Superior temporal gyrus (tissue), 1 donor: ENCODE measurements around the gene SEPTIN10.
A peak's percentile ranks its signal among the peaks of the same experiment; 100 is the strongest.
"Not testable (repeated sequence)": the region's sequence is repeated elsewhere in the genome, so short reads cannot be mapped to it uniquely, and the experiment has no call there.

Experiments
- DNase-seq: peaks from one replicate; pipeline ENCODE4 v3.0.0-alpha.2; 2016; ENCODE audit errors: extremely low spot score

SEPTIN10 gene

DNA sequence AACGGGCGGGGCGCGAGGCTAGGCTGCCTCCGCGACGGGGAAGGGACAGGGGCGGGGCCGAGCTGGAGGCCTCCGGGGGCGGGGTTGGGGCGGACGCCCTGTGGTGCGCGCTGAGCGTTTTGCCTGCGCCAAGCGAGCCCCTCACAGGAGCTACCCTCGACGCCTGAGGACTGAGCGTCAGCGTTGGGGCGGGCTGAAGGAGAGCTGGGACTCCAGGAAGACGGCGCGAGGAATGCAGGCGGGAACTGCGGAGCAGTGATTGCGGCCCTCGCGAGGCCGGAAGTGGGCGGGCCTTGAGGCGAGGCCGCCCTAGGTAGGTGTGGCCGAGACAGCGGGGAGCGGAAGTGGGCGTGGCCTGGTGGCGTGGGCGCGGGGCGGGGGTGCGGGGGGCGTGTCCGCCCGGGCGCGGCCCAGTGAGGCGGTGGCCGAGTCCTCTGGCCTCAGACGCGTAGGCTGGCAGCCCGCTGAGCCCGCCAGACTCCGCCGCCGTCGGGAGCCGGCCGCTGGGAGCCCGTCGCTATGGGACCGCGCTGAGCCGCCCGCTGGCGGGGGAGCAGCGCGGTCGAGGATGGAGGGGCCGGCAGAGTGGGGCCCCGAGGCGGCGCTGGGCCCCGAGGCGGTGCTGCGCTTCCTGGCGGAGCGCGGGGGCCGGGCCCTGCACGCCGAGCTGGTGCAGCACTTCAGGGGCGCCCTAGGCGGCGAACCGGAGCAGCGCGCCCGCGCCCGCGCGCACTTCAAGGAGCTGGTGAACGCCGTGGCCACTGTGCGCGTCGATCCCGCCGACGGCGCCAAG lies at the start of gene SEPTIN10, which contains the start of gene SOWAHC:
TSS of gene SEPTIN10 (minus strand) at position 45 of the 793 bp plus-strand sequence. CDS start 139 bp downstream, outside the sequence.
TSS of gene SOWAHC (plus strand) at position 443 of the 793 bp plus-strand sequence. CDS start at position 569, 126 bp downstream.
- DNase-seq = peak; percentile 91

DNA sequence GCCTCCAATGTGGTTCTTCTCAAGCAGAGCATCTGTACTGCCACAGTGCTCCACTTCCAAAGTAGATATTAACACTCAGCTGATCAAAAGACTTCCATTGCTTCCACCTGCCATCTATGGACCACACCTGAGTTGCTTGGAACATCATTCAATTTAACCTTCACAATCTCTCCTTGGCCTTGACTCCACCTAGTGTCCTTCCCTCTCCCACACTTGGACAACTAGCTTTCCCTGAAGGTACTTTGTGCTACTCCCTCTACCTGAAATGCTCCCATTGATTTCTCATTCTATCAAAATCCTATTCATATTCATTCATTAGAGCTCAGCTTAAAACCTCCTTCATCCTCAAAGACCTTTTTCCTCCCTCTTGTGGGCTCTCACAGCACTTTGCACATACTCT lies 49.1 kb upstream of the SEPTIN10 start:
- DNase-seq = no peak

DNA sequence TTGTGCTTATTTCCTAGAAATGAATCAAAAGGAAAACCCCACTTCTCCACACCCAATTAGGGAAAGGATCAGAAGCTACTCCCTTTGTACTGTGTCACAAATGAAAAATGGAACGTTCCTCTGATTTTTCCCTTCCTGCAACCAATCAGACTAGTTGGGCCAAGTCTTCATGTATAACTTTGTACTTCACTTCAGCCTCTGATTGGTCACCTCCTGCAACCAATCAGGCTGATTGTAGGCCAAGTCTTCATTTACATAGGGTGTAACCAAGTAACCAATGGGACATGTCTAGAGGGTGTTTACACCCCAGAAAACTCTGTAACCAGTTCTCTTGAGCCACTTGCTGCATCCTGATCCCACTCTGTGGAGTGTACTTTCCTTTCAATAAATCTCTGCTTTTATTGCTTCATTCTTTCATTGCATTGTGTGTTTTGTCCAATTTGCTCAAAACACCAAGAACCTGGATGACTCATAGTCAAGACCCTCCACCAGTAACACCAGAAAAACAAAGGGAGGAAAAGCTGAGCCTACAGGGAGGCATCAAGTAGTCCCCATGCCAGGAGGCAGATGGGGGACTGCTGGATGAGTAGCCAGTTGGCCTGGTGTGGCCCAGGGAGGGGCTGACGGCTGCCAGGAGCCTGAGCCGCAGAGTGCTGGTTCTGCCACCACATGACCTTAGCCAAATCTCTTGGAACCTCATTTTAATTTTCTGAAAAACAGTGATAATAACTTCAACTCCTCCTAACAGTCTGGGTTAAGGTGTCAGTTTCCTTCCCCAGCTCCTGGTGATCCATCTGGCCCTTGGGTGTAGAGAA lies 46.5 kb upstream of the SEPTIN10 start:
- no peak for DNase-seq

DNA sequence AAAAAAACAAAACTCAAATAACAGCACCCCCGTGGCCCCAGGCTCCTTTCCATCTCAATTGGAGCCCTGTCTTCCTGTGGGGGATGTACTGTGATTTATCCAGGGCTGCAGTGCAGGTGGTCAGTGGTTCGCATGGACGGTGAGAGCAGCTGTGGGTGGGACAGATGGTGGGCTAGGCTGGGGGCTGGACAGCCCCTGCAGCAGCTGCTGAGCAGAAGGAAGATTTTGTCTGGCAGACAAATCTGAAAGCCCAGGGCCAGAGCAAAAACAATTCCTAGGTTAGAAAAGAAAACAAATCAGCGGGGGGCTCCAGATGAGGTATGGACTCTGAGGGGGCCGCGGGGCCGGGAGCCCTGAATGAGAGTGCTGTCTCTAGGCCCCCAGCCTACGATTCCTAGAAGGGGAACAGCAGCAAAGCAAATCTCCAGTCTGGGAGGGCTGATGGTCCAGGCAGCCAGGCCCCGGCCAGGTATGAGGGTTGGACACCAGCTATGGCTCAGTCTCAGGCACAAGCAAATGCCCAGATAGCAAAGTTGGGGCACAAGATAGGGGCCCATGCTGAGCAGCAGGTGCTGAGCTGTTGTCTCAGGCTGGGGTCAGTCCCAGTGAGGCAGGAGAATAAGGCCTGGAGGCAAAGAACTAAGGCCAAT lies 45.8 kb upstream of the SEPTIN10 start:
- no peak for DNase-seq

DNA sequence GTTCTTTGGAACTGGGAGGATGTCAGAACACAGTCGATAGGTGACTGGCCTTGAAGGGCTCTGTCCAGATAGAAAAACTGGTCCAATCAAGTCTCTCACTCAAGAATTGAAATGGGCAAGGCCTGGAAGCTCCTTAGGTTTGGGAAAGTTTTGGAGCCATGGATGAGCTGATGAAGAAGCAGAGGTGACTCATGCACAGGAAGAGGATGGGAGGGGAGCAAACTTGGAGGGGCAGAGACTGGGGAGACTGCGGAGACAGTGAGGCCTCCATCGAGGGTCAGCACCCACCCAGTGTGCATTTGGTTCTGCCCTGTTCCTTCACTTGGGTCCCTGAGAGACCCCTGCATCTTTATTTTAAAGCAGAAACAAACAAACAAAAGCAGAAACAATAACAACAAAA lies 41.5 kb upstream of the SEPTIN10 start:
- no peak for DNase-seq

DNA sequence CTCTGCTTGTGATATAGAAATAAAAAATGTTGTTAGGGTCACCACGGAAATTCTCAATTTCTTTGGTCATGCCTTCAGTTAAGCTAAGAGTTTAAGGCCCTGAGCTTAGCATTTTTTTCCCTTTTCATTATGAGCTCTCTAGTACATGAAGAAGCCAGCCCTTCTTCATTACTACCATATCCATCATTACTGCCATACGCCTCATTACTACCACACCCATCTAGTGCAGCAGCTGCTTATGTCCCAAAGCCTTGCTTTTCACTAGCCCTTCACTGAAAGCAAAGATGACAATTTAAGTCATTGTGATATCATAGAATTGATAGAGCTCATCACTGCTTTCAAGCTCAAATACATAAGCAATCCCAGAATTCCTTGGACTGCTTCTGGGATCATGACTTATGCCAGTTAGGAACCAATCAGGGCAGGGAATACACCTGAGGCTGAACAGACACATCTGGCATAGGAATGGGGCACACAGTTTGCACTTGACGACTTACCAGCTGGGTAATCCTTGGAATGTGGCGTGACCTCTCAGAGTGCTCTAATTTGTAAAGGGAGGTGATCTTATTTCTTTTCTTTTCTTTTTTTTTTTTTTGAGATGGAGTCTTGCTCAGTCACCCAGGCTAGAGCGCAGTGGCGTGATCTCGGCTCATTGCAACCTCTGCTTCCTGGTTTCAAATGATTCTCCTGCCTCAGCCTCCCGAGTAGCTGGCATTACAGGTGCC lies 40.7 kb upstream of the SEPTIN10 start:
- no peak for DNase-seq

DNA sequence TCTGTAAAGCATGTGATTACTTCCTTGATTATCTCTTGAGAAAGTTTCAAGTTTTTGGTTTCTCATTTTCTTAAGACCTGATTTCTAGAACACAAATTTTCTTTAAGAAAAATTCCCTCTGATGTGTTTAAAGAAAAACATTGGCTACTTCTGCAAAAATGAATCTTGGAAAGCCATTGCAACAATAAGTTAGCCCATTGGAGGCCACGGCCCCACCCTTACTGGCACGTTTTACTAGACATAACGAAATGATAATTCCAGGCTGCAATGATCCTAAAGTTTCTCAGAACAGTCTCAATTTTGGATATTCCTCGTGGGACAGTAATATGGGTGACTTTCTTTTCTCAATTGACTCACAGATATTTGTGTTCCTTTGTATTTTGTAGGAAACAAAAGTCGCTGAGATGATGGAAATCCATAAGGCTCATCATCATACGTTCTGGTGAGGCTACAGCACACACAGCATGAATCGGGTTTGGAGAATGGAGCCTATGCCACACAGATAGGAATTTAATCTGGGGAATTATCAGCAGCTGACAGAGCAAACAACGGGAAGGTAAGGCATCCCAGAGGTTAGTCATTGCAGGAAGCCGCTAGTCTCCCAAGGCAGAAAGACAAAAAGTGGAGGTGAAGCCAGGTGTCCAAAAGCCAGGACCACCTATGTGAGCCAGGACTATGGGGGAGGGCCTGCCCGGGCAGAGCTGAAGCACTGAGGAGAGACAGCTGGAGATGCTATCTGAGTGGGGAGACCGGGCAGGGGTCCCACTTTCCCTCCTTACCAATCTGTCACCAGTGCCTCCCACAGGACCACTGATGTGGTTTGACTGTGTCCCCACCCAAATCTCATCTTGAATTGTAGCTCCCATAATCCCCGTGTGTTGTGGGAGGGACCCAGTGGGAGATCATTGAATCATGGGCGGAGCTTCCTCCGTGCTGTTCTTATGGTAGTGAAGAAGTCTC lies 36.2 kb upstream of the SEPTIN10 start:
- DNase-seq = no peak

DNA sequence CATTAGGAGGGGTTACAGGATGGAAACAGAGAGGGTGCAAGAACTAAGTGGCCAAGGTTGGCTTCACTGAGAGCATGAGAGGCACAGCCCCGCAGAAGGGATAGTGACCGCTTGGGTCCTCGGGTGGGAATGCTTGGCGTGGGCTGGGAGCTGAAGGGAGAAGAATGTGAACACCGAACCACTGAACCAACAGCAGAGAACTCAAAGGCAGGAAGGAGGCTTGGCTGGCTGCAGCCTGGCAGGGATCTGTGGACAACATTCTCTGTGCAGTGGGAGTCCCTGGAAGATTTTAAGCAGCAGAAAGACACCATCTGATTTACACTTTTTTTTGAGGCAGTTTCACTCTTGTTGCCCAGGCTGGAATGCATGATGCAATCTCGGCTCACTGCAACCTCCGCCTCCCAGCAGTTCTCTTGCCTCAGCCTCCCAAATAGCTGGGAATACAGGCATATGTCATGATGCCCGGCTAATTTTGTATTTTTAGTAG lies 34.3 kb upstream of the SEPTIN10 start:
- no peak for DNase-seq

DNA sequence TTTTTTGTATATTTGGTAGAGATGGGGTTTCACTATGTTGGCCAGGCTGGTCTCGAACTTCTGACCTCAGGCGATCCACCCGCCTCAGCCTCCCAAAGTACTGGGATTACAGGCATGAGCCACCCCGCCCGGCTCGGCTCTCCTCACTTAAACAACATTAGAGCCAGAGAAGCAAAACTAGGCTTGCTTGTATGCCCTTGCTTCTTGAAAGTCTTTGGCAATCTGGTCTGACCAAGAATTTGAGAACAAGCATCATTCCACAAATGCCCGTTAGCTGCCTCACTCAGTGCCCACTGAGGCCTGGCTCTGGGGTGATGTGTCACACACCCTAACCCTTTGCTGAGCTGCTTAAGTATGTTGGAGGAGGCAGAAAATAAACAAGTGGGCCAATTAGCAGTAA lies 33.9 kb upstream of the SEPTIN10 start:
- no peak for DNase-seq

DNA sequence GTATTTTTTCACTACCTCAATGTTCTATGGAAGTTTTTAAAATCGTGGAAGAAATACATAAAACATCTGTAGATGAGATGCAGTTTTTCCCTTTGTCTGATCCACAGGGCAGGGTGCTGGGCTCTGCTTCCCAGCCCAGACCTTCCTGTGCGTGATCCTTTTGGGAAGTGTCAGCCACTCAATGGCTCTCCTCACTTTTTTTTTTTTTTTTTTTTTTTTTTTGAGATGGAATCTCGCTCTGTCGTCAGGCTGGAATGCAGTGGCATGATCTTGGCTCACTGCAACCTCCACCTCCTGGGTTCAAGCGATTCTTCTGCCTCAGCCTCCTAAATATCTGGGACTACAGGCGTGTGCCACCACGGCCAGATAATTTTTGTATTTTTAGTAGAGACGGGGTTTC lies 33.2 kb upstream of the SEPTIN10 start:
- no peak for DNase-seq

DNA sequence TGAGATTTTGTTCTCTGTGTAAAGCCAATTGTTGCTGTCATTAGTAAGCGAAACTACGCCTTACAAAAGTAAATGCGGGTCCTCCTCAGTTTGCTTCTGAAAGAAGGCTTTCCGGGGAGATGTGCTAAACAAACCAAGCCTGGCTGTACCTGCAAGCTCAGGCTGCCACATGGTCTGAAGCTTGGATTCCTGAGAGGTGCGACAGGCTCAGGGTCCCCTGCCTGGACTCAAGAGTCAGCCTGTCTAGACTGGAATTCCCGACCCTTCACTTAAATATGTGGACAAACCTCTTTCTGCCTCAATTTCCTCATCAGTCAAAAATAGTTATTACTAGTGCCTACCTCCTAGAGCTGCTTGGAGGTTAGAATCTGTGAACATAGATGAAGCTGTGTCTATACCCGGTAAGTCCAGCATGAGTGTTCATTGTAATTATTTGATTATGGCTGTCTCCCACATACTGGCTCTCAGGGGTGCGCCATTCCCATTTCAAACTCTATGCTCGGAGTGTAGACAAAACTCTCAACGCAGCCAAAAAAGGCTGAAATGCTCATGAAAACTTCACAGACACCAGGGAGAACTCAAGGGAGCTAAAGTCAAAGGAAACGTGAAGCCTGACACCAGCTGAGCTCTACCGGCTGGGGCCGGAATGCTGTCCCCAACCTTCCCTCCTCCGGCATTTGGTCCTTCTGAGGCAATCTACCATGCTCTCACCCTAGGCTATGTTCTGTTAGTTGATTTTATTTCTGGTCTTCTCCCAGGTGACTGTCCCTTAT lies 31.8 kb upstream of the SEPTIN10 start:
- no peak for DNase-seq

DNA sequence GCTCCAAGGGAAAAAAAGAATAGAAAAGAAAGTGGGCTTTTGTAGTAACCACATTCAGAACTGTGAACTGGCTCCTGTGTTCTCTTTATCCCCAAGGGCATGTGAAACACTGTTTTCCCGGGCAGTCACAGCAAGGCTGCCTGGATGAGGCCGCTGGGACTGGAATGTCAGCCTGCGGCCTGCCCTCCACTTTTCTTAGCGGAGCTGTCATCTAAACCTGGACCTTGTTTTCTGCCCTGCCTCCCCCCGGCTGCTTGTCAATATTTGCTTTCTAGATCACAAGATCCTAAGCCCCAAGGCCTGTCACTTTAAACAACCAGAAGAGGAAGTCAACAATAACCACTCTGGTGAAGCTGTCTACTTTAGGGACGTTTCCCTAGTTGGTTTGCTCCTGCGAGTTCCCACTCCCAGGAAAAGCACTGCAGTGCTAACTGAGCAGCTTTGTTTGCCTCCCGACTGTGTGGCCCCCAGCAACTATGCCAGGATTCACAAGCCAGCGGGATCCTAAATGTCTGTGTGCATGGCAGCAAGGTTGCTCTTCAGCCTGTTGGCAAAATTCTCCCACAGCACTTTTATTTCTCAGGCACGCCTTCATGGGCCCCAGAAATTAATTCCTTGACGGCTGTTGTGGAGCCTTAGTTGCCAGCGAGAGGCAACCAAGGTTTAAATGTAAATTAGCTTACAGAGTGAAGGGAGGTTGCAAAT lies 31.0 kb upstream of the SEPTIN10 start:
- peak; percentile 10 for DNase-seq

DNA sequence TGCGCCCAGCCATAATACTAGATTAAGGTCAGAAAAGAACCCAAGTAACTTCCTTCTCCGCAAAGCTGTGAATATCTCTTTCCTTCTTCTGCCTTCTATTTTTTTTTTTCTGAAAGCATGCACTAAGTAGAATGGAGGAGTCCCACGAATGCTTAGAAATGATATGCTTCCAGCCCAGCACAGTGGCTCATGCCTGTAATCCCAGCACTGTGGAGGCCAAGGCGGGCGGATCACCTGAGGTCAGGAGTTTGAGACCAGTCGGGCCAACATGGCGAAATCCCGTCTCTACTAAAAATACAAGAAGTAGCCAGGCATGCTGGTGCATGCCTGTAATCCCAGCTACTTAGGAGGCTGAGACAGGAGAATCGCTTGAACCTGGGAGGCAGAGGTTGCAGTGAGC lies 26.2 kb upstream of the SEPTIN10 start:
- not testable (repeated sequence) for DNase-seq

DNA sequence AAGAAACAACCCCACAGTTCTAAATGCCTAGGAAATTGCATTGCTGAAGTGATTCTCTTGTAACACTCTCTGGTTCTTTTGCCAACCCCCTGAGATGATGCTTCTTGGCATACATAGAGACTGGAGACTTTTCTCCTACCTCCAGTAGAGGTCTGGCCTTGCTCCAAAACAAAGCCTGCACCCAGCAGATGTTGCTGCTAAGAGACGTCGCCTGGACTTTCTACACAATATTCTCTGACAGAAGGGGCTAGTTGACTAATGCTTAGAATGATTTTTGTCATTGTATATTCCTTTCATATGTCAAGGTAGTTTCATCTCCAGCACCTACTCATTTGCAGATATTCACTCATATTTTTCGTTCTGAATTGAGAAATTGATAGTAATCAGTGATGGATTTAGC lies 25.0 kb upstream of the SEPTIN10 start:
- peak; percentile 9 for DNase-seq

DNA sequence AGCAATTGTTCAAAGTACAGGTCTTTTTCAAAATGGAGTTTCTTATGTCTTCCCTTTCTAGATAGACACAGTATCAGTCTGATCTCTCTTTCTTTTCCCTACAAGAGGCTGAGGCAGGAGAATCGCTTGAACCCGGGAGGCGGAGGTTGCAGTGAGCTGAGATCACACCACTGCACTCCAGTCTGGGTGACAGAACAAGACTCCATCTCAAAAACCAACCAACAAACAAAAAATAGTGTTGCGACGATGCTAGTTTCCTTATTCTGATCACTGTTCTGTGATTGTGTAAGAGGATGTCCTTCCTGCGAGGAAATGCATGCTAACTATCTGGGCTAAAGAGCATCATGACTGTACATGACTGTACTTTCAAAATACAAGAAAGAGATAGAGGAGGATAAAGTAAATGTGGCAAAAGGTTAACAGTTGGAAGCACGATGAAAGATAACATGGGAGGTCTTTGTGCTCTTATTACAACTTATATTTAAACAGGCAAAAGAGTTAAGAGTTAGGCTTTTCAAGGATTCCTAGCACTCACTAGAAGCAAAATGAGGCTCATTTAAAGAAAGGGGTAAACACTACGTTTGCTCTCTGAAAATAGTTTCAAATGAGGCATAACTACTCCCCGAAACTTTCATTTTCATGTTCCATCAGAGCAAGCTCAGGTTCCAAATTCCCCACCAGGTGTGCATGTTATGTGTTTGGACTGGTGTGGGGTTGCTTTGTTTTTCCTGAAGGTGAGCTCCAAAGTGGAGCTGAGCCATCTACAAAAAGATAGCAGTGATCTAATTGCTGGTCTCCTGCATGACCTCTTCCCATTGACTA lies 24.2 kb upstream of the SEPTIN10 start:
- DNase-seq = no peak

DNA sequence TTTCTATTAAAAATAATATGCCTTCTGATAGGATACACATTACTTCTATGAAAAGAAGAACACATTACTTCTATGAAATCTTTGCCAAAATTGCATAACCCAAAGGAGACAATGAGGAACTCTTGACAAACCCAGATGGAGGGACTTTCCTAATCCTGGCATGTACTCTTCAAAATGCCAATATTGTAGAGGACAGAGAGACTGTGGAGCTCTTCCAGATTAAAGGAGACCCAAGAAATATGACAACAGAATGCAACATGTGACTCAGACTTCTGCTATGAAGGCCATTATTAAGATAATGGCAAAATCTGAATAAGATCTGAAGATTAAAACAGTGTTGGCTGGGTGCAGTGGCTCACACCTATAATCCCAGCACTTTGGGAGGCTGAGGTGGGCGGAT lies 22.6 kb upstream of the SEPTIN10 start:
- DNase-seq = no peak

DNA sequence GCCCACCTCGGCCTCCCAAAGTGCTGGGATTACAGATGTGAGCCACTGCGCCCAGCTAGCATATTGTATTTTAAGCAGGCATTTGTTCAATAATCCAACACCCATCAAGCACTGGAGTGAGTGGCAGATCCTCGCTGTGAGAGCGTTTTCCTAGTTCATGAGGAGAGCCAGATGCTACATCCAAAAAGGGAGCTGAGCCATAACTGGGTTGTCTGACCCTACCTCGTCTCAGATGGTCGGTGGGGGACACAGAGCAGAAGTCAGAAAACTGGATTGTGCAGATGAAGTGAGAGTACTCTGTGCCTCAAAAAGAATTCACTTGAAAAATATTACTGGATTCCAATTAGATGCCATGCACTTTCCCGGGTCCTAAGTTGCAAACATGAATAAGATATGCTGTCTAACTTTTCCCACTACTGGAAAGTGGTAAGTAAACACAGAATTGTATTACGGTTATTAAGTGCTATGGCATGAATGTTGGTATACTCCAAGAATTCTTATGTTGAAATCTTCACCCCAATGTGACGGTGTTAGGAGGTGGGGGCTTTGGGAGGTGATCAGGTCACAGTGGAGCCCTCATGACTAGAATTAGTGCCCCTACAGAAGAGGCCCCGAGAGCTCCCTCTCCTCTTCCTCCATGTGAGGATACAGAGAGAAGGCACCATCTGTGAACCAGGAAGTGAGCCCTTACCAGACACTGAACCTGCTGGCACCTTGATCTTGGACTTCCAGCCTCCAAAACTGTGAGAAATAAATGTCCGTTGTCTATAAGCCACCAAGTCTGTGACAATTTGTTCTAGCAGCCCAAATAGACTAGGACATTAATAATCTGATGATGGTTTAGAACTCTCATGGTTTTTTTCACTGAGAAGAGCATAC lies 21.9 kb upstream of the SEPTIN10 start:
- no peak for DNase-seq
